DLD1 (cell line): Measurements from ENCODE around the gene DIO2.

Source experiments
- in situ Hi-C: cut with HindIII; loops from 2 replicates; pipeline ENCODE4 v1.10.0; 2017; ENCODE audit warnings: low sequenced_read_pairs

Gene DIO2

DNA sequence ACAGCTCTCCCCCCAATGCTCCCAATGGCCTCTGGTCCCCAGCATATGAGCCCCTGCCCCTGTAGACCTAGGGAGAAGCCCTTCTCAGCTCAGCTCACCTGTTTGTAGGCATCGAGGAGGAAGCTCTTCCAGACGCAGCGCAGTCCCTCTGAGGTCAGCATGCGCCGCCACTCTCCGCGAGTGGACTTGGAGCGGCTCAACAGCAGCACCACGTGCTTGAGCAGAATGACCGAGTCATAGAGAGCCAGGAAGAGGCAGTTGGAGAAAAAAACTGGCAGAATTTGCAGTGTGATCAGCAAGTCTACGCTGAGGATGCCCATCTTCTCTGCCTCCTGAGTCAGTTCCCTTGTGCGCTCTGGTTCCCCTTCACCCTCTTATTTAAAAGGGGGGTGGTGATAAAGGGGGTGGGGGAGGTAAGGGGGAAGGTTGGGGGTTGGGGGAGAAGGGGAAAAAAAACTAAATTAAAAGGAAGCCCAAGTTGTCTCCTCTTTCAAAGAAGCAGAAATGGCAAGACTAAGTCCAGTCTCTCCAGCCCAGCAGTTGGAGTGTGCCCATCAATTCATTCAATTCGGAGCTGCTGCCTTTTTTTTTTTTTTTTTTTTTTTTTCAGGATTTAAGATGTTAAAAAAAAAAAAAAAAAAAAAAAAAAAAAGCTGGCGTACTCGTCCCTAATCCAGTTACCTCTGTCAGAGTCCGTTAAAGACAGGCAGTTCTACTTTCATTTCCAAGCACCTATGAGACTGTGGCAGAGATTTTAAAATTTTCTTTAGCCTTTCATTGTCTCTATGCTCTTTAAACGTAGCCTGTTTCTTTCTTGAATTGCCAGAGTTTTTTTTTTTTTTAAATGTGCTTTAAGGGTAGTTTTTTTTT lies at the start of gene DIO2:
DIO2 (minus strand) TSS at position 352 of the 870 bp plus-strand sequence; CDS start at position 320, 32 bp downstream.
- in situ Hi-C loops = no loop called here

DNA sequence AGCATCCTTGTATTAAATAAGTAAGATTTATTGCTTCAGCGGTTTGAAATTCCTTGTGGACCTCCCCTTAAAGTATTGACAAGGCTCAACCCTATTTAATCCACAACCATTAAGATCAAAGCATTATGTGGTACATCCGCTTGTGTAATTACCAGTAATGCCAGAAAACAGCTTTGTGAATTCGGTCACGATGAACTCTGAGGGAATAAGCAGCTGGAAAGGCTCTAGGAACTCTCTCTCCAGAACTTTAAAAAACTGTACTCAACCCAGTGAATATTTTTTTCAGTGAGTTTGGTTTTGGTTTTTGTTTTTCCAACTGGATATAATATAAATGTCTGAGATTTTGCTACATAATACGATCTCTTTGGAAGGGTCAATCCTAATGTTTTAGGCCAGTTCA lies 49.3 kb upstream of the DIO2 start:
- in situ Hi-C loops = no loop called here

DNA sequence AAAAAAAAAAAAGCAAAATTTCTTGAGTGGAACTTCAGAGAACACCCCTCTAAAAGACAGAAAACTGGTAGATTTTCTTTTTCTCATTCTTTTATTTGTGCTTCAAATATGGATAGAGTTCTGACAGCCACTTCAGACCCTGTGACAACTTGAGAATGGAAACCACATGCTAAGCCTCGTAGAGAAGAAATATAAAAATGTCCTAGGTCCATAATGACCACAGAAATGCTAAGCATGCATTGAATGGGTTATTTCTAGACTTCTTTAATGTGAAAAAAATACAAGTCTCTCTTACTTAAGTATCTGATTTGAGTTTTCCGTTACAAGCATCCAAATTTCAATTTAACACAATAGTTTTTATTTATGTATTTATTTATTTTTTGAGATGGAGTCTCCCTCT lies 28.3 kb upstream of the DIO2 start:
- in situ Hi-C loops = no loop called here

DNA sequence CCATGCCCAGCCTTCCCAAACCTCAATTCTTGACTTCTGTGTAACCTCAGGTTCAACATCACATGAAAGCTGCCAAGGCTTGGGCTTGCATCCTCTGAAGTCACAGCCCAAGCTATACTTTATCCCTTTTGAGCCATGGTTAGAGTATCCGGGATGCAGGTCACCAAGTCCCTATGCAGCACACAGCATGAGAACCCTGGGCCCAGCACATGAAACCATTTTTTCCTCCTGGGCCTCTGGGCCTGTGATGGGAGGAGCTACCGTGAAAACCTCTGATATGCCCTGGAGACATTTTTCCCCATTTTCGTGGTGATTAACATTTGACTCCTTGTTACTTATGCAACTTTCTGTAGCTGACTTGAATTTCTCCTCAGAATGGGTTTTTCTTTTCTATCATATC lies 25.8 kb upstream of the DIO2 start:
- in situ Hi-C loops = no loop called here

DNA sequence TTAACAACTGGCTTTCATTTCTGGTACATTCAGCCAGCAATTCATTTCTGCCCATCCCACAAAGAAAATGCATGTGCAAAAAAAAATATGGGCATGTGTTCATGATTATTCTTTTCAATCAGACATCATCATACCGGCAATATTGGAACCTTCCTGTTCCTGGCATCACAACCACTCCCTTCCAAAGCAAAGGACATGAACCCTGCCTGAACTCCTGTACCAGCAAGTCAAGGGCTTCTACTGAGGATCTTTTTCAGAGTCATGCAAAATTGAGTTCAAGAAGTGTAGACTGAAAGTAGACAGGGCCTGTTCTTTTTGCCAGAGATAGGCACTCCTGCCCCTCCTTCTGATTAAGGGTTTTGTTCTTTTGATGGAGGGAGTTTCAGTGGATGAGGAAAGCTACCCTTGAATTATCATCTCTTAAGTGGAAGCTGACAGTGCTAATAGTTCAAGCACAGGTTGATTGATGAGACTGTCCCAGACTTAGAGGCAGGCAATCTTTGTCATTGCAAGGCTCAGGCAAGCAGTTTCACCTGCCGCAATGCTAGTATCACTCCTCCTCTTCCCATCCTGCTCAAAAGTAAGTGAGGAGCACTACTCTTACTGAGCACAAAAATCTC lies 22.3 kb upstream of the DIO2 start:
- in situ Hi-C loops = no loop called here

DNA sequence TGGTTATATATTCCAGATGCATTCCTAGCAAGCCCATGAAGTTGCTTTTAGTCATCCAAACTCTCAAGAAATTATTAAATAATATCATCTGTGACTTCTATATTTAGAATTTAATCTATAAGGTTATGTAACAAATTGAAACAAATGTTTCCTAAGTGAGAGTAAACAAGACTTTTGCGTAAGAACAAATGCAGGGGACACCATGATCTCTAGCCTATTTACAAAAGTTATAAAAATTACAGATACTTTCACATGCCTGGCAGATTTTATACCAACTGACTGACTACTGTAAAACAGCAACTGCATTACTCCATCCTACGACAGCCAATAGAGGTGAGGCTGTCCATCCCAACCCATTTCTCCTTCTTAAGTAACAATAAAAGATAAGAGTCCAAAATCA lies 20.4 kb upstream of the DIO2 start:
- in situ Hi-C loops = no loop called here

DNA sequence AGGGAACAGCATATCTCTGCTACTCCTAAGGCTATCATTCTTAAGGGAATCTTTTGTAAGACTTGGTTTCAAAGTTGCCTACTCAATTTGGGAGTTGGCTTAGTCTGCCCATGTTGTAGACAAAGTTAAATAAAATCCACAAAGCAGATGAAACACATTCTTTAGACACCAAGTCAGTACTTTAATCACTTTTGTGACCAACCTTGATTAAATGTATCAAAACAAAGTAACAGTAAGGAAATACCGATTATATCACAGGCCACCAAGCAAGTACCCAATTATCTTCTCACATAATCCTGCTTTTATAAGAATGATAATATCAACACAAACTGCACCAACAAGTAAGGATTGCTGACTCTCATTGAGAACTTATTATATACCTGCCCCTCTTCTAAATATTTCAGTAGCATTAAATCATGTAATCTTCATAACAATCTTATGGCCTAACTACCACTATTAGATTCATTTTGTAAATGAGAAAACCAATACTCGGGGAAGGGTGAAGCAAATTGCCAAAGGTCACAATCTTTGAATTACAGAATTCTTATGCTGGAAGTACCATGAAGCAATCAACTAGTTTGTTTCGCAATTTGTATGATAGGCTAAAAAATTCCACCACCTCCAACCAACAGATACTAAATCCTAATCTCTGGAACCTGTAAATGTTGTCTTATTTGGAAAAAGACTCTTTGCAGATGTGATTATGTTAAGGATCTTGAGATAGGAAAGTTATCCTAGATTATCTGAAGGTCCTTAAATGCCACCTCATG lies 12.6 kb upstream of the DIO2 start:
- in situ Hi-C loops = no loop called here

DNA sequence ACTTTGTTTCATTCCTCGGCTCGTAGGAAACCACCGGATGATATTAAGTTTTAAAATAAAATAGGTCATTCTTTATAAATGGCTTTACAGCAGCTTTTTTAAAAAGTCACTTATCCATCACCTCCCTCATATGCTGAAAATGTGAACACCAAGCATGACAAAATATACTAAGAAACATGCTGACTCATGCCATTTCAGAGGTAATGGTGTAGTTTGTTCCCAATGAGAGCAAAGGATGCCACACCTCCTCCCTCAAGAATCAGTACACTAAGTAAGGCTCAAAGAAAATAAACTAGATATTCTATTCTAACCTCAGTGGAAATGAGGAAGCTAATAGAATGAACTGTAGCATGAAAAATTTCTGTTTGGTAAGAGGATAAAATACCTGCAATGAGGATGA lies 5.5 kb upstream of the DIO2 start:
- in situ Hi-C loops = no loop called here

DNA sequence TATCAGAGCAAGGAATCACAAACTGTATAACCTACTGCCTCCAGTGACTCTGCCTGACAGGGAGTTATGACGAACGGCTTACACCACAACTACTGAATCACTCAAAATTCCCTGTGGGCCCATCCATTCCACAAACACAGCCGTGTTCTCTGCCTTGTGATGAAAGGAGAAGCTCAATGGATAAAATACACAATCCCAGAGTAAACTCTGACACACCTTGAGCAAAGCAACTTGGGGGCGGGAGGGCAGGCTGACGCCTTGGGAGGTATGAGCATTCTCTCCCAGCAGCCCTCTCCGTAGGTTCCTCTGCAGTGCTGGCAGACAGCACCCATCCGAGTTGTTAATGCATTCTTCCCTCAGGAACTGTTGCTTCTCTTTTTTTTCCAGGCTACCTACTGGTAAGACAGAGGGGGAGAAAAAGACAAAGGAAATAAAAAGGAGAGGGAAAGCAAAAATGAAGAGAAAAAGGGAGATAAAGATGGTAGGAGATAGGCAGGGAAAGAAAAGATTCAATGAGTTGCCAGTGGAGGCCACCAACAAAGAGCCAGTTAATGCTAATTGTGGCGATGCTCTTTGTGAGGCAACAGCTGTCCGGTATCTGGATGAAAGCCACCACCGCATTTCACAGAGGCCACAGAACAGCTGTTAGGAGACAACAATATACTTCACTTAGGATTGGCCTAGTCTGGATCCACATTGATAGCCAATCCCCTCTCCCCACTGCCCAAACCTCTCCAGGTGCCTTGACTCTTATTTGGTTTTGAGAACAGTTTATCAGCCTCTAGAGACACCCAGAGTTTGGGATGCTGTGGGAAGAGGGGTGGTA lies 4.7 kb upstream of the DIO2 start:
- in situ Hi-C loops = no loop called here

DNA sequence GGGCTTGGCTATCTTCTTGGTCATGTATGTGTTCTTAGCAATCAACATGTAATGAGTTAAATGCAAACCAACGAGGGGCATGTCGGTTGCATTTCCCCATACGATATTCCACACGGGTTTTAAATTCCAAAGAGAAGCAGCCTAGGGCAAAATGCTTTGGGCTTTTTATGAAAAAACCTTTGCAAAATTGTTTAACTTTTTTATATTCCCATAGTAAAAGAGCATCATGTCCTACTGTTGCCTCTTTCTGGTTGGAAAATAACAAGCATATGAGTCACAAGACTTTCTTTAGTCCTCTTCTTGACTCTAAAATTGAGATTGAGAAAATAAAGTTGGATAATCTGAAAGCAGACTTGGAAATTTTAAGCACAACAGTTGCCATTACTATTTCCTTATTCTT lies 3.8 kb upstream of the DIO2 start:
- in situ Hi-C loops = no loop called here

DNA sequence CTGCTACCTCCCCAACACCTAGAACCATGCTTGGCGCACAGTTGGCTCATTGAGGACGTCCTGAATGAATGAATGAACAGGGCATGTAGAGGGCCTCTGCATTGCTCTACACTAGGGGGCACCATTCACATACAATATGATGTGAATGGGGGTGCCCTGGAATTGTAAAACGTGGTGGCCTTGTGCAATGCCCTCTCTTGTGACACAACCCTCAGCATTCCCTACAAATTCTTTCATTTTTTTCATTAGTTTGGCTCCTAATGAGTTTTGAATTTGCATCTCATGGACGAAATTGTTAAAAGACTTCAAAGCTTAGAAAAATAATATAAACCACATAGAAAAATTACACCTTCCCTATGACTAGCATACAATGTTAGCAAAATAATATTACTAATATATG lies 2.3 kb upstream of the DIO2 start:
- in situ Hi-C loops = no loop called here

DNA sequence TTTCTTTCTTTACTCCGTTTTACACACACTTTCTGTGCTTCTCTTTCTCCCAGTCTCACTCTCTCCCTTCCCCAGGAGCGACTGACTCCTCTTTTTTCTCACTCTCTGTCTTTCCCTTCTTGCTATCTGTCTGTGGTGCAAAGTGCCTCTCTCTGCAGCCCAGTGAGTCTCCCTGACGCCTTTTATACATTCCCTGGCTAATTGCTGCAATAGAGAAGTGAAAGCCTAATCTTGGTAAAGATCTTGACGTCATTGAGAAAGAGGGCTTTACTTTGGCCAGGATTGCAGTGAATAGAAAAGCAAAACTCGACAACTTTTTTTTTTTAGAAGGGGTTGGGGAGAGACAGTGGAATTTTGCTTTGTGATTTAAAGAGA lies 706 bp upstream of the DIO2 start:
- in situ Hi-C loops = no loop called here

DNA sequence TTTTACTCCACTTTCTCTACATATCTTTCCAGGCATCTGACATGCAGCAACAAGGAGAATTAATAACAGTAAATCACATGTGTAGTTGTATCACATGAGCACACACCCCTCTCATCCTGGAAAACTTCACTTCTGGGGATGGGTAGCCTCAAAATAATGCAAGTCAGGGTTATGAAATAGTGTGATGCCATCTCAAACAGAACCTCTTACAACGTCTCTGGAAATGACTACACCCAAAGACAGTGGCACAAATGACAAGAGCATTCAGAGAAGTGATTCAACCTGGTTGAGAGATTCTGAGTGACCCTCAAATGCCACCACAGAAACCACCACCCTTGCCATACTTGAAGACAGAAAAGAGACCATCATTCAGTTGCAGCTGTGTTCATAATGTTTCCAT lies 2.8 kb downstream of the DIO2 start:
- in situ Hi-C loops = no loop called here

DNA sequence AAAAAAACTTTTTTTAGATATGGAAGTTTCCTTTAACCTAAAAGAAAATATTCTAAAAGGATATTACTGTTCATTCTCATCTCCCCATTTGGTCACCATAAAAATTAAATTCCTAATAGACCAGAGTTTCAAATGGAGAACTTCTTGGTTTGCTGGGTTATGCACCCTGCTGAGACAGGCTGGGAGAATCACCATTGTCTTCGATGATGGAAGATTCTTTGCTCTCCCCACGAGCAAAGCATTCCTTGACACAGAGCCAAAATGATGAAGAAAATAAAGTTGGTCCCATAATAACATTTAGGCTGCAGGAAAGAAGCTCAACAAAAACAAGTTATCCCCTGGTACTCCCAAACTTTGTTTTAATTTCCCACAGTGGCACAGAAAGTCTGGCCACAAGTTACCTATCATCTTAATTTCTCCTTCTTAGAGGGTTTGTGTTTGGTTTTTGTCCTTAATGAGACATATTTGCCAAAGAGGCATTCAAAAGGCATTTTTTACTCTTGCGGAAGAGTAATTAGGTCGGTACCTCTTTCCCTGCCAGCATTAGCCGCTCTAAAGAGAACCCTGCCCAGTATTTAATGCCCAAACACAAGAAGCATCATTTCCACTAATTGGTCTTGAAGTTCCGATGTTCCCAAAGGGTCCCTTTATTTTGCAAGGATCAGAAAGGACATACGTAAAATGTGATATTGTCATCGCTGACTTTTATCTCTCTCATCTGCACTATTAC lies 4.8 kb downstream of the DIO2 start:
- in situ Hi-C loops = no loop called here

DNA sequence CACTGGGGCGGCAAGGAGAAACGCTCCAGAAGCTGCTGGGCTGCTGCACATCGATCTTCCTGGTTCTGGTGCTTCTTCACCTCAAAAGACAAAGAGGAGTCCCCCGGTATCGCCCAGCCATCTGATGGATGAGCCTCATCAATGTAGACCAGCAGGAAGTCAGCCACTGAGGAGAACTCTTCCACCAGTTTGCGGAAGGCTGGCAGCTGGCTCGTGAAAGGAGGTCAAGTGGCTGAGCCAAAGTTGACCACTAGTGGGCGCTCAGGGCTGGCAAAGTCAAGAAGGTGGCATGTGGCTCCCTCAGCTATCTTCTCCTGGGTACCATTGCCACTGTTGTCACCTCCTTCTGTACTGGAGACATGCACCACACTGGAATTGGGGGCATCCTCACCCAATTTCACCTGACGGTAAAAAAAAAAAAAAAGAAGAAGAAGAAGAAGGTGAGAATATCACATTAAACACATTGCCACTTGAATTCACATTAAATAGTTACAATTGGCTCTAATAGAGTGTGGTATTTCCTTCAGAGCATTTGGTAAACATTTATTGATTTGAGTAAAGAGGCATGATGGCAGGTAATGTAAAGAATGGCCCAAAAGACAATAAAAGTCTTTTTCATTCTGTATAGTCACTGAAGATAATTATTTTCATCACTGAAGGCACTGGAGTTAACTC lies 8.3 kb downstream of the DIO2 start:
- in situ Hi-C loops = no loop called here

DNA sequence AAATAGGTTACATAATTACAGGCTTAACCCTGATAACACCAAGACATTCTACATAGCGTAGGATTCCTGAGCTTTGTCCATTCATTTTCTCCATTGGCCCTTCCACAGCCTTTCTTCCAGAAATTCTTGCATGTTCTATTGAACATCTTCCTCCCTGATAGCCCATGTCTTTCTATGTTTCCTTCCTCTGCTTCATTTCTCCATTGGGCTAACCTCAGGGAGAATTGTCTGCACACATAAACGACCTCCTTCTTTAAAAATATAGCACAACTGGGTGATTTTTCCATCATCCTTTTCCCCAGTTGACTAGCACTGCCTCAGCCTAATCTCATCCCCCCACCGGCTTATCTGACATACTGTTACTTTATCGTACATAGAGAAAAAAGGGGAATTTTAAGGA lies 11.2 kb downstream of the DIO2 start:
- in situ Hi-C loops = no loop called here

DNA sequence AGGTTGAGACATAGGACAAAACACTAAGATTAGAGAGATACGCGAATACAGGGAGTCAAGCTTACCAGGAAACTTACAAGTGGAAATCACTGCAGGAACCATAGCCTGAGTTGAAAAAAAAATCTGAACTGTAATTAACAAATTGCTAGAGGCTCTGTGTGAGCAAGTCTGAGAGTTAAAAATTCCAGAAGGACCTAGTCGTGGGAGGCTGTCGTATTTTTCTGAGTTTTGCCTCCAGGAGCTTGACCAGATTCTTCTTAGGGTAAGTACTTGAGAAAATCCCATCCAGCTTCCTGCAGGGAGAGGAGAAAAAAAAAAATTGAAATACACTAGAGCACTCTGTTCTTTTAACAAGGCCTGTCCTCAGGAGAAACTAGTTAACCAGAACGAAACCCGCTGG lies 22.7 kb downstream of the DIO2 start:
- in situ Hi-C loops = no loop called here

DNA sequence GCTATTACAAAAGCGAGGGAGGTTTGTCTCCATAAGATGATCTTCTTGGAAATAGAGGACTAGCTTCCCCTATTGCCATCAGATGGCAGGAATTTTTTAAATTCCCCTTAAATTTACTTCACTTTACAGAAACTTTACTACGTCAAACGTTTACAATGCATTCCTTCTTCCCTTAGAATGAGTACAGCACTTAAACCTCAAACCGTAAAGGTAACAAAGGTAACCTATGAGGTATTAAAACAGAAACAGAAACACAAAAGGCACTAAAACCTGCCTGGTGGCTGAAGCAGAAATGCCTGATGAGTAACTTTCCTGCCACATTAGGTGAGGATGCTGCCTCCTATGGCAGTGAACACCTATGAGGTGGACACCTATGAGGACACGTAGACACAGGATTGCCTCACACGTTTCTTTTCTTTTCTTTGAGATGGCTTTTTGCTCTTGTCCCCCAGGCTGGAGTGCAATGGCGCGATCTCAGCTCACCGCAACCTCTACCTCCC lies 25.0 kb downstream of the DIO2 start:
- in situ Hi-C loops = no loop called here

DNA sequence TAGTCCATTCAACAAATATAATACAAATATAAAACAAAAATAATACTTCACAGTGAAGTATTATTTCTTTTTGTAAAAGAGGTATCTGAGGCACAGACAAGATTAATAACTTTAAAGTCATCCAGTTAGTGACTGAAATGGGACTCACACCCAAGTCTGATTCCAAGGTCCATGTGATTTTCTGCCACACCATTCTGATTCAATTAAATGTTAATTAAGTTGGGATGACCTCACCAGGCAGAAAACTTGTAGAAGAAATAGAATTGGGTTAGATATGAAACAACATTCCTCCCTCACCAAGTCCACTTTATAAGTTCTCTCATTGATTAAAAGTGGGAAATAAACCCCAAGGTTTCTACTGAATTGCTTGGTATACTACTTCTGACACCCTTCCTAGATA lies 34.4 kb downstream of the DIO2 start:
- in situ Hi-C loops = no loop called here
